Fibroblast of skin of right quadriceps (primary cell): ENCODE results near the gene ESPL1.
"Not testable (repeated sequence)": the region's sequence is repeated elsewhere in the genome, so short reads cannot be mapped to it uniquely, and the experiment has no call there.

Source experiments
- DNase-seq: peaks from one replicate; pipeline ENCODE4 v3.0.0-alpha.2; 2013

ESPL1 gene

DNA sequence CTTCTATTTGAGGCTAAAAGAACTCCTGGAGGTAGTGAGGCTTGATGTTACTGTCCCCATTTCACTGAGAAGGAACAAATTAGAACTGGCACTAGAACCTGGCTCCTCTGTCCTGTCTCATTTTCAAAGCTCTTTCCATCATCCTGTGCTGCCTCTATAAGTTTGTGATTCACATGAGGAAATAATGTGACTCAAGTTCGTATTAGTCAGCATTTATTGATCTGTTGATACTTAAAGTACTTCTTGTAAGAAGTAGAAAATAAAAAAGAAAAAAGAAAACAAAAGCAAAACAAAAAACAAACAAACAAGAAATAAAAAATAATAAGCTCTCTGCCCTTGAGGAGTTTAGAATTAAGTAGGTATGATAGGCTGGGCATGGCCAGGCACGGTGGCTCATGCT is 2.3 kb upstream of the ESPL1 start:
- no peak for DNase-seq

DNA sequence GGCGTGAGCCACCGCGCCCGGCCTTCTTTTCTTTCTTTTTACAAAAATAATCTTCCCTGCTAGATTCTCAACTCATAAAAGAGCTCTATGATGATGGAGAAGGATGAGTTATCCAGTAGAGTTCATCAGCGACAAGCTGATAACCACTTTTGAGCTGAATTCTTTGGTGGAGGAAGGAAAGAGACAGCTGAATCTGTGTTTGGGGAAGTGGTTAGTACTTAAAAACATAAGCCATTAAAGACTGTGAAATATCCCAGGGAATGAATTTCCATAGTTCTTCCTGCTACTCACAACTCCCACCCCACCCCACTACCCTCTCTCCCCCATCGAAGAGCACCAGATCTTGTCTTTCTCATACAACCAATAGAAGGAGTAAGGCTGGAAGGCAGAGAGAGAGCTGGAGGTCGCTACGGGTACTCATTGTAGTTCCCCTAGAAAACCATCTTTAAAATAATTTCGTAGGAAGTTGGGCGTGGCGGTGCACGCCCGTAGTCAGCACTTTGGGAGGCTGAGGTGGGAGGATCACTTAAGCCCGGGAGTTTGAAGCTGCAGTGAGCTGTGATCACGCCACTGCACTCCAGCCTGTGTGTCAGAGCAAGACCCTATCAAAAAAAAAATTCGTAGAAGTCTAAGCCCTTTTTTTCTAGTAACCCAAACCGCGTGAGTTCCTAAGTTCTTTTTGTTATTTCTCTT is 647 bp upstream of the ESPL1 start:
- no peak for DNase-seq

DNA sequence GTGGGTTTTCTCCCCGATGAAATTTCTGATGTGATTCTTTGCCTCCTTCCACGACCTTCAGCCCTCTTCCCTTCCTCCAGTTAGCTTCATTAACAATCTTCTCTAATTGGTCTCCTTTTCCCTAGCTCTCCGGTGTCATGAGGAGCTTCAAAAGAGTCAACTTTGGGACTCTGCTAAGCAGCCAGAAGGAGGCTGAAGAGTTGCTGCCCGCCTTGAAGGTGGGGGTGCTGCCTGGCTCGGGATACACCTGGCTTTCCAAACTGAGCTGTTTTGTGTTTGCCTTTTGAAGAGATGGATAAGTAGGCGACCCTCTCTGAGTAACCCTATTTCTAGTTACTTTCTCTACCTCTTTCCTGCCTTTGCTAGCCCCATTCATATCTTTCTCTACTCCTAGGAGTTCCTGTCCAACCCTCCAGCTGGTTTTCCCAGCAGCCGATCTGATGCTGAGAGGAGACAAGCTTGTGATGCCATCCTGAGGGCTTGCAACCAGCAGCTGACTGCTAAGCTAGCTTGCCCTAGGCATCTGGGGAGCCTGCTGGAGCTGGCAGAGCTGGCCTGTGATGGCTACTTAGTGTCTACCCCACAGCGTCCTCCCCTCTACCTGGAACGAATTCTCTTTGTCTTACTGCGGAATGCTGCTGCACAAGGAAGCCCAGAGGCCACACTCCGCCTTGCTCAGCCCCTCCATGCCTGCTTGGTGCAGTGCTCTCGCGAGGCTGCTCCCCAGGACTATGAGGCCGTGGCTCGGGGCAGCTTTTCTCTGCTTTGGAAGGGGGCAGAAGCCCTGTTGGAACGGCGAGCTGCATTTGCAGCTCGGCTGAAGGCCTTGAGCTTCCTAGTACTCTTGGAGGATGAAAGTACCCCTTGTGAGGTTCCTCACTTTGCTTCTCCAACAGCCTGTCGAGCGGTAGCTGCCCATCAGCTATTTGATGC is 797 bp downstream of the ESPL1 start:
- DNase-seq: no peak

DNA sequence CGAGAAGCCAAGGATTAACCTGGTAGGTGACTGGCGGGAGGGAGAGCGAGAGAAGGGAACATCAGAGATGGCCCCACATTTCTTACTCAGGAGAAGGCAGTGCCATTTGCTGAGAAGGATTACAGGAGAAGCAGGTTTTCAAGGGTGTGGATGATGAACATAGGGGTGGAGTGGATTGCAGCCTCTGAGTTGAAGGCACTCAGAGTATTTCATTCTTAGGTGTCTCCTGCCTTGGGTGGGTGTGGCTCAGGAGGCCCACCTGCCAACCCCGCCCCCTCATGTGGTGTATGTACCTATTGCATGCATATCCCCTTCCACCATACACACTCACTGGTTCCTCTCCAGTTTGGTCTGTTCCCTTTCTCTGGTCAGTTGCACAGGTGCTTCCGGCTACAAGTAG is 6.3 kb downstream of the ESPL1 start:
- DNase-seq: no peak

DNA sequence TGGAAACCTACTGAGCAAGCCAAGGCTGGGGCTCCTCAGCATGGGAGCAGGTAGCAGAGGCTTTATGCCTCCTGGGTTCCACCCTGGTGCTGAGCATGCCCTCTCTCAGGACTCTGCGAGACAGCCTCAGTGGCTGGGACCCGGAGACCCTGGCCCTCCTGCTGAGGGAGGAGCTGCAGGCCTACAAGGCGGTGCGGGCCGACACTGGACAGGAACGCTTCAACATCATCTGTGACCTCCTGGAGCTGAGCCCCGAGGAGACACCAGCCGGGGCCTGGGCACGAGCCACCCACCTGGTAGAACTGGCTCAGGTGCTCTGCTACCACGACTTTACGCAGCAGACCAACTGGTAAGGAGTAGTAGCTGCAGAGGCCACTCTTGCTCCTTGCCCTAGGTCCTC is 8.4 kb downstream of the ESPL1 start:
- no peak for DNase-seq

DNA sequence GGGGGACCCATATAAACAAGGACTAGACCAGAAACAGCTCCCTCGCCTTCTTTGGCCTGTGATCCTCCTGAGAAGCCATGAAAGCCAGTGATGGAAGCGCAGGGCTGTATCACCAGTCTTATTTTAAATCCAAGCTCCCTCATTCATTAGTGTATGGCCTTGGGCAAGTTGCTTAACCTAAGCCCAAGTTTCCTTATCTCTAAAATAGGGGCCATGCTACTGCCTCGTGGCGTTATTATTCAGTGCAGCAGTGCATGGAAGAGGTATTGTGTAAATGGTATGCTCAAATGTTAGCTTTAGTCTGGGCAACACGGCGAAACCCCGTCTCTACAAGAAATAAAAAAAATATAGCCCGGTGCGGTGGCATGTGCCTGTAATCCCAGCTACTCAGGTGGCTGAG is 9.9 kb downstream of the ESPL1 start:
- no peak for DNase-seq

DNA sequence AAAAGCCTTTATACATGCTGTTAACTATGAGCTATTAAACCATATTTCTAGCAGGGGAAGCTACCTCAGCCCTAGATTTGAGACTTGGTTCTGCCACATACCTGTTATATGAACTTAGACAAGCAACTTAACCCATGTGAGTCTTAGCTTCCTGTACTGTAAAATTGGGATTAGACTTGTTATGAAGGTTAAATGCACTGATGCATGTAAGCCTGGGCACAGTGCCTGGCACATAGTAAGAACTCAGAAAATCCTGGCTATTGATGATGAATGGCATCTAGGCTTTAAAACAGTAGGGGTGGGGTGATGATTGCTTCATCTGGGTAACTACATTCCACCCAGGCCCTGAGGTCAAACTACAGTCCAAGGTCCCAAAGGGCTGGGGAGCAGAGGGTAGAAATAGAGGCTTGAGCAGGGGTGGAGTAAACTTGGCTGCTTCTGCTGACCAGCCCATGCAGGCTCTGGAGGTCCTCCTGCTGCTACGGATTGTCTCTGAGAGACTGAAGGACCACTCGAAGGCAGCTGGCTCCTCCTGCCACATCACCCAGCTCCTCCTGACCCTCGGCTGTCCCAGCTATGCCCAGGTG is 11.3 kb downstream of the ESPL1 start:
- no peak for DNase-seq

DNA sequence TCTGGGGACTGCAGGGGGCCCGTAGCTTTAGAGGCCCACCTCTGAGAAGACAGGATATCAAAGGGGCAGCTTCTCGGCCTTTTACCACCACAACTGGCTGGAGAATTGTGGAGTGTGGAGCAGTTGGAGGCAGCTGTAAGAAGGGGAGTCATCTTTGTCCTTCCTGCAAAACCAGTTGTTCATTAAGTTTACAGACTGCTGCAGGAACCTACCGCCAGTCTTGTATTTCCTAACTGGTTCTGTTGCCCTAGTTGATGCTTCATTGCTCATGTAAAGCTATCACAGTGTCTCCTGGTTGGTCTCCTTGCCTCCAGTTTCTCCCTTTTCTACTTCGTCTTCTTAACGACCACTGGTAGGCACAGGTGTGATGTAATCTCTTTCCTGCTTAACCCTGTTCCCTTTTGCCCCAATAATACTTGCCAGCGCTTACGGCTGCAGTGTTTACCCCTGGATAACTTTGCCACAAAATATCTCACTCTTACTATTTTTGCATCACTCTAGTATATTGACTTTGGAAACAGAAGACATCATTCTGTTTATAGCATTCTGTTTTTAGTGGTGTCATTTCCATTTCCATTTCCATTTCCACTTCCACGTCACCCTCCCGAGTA is 11.9 kb downstream of the ESPL1 start:
- DNase-seq: no peak

DNA sequence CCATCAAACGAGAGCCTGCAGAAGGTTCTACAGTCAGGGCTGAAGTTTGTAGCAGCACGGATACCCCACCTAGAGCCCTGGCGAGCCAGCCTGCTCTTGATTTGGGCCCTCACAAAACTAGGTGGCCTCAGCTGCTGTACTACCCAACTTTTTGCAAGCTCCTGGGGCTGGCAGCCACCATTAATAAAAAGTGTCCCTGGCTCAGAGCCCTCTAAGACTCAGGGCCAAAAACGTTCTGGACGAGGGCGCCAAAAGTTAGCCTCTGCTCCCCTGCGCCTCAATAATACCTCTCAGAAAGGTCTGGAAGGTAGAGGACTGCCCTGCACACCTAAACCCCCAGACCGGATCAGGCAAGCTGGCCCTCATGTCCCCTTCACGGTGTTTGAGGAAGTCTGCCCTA is 18.3 kb downstream of the ESPL1 start:
- no peak for DNase-seq

DNA sequence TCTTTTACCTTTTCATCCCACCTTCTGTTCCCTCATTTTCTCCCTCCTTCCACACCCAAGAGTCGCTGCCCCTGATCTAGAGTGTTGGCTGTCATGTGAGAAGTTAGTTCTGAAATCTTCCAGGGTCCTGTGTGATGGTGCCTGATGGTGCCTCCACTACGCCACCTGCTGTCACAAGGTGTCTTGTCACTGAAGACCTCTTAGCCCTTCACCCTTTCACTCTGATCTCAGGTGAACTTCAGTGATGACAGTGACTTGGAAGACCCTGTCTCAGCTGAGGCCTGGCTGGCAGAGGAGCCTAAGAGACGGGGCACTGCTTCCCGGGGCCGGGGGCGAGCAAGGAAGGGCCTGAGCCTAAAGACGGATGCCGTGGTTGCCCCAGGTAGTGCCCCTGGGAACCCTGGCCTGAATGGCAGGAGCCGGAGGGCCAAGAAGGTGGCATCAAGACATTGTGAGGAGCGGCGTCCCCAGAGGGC is 19.7 kb downstream of the ESPL1 start:
- DNase-seq: peak; percentile 50

DNA sequence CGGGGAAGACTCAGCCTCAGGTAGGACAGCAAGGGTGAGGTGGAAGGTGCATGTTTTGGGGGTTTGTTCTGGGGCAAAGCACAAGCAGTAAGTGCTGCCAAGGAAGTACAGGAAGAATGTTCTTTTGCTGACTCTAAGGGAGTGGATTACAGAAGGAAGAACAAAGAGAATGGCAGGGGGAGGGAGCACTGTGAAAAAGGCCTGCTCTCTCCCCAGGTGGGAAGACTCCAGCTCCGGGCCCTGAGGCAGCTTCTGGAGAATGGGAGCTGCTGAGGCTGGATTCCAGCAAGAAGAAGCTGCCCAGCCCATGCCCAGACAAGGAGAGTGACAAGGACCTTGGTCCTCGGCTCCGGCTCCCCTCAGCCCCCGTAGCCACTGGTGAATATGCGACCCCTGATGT is 20.2 kb downstream of the ESPL1 start:
- DNase-seq: no peak

DNA sequence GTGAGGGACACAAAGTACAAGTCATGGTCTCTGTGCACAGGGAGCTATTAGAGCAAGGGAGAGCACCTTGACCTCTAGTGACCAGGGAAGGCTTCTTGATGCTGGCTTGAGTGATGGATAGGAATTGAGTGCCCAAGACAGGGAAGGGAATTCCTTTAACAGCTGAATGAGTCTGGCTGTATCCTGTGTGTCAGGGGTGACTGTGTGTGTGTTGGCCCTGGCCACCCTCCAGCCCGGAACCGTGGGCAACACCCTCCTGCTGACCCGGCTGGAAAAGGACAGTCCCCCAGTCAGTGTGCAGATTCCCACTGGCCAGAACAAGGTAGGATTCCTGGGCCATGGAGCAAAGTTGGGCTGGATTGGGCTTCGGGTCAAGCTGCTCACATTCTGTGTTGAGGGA is 21.8 kb downstream of the ESPL1 start:
- no peak for DNase-seq

DNA sequence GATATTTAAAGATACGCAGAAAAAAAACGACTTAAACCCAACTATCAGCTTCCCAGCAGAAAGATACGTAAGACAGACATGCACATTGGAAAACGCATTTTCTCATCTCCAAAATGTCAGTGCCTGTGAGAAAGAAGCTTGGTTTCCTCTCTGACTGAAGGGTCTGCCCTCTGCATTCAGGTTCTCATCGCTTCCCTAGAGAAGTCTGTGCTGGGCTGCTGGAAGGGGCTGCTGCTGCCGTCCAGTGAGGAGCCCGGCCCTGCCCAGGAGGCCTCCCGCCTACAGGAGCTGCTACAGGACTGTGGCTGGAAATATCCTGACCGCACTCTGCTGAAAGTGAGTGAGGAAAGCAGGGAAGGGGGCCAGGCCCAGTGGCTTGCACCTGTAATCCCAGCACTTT is 22.6 kb downstream of the ESPL1 start:
- no peak for DNase-seq

DNA sequence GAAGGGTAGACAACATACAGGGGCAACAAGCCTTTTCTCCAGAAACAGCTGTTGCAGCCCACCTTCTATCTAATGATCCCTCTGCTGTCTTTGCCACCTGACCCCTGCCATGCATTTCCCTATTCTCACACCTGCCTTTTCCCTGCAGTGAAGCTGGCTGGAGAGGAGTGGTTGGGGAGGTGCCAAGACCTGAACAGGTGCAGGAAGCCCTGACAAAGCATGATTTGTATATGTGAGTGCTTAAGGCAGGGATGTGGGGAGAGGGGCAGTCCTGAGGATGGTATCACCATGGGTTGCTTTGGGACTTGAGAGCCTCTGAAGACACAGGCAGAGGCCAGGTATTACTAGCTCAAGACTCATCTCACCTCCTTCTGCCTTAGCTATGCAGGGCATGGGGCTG is 24.3 kb downstream of the ESPL1 start:
- no peak for DNase-seq

DNA sequence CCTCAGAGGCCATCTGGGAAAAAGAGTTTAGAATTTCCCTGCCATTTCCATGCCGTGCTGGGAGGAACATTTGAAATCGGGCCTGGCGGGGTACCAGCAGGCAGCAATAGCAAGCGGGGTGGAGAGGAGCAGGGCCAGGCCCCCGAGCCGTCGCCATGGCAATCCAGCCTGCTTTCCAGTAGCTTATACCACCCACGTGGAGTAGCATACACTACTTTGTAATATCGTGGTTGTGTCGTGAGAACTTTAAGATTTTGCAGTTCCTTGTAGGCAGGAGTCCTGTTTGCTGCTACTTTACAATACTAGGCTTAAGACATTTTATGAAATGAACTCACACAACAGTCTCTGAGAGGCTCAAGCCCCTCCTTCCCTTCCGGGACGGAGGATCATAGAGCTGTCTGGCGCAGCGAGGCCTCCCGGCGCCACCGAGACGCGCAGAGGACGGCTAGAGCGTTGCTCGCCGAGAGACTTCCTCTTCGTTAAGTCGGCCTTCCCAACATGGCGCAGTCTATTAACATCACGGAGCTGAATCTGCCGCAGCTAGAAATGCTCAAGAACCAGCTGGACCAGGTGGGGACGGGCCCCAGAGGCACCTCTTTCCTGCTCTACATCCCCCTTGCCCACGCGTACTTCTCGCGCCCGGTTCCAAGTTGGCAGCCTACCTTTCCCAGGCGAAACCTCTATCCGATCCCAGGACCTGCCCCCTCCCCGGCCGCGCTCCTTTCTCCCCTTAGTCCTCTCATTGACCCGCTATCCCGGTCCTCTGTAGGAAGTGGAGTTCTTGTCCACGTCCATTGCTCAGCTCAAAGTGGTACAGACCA is 27.2 kb downstream of the ESPL1 start, which contains the start of gene PFDN5:
PFDN5 (plus strand) TSS at position 473 of the 821 bp plus-strand sequence; CDS start at position 499, 26 bp downstream.
- peak; percentile 86 for DNase-seq

DNA sequence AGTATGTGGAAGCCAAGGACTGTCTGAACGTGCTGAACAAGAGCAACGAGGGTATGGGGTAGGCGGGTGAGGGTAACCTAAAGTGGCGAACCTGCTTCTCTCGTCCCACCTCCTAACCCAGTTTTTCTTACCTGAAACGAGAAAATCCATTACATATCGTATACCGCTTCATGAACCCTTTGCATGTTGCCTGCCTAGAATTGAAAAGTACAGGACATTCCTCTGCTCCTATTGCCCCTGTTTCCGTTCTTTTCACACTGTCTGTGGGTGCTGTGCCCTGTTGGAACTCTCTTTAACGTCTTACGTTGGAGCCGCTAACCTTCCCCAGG is 27.8 kb downstream of the ESPL1 start:
- DNase-seq: no peak

DNA sequence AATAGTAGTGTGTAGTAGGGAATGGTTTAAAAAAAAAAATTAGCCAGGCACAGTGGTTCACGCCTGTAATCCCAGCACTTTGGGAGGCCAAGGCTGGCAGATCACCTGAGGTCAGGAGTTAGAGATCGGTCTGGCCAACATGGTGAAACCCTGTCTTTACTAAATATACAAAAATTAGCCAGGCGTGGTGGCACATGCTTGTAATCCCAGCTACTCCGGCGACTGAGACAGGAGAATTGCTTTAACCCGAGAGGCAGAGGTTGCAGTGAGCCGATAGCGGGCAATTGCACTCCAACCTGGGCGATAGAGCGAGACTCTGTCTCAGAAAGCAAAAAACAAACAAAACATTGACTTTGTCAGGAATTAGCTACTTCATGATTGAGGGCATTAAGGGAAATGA is 29.0 kb downstream of the ESPL1 start:
- DNase-seq: not testable (repeated sequence)

DNA sequence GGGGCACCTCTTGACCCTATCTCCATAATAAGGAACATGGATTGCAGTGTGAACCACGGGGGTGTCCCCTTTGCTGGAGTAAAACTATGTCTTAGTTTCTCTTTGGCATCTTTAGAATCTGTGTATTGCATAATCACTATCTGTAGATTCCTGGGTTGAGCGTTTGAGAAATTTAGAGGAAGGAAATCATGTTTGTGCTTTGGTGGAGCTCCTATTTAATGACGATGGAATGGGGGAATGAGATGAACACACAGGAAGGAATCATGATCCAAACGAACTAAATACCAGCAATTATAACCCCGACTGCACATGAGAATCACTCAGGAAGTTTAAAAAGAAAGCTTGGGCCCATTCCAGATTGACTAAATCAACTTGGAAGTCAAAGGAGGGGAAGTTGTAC is 30.1 kb downstream of the ESPL1 start:
- peak; percentile 93 for DNase-seq

DNA sequence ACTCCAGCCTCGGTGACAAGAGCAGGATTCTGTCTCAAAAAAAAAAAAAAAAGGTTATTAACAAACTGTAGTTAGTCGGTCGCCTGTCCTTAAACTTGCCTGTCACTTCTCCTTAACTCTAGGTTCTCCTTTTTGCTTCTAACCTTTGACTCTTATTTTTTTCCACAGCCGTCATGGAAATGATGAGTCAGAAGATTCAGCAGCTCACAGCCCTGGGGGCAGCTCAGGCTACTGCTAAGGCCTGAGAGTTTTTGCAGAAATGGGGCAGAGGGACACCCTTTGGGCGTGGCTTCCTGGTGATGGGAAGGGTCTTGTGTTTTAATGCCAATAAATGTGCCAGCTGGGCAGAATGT is 31.0 kb downstream of the ESPL1 start:
- DNase-seq: peak; percentile 76

DNA sequence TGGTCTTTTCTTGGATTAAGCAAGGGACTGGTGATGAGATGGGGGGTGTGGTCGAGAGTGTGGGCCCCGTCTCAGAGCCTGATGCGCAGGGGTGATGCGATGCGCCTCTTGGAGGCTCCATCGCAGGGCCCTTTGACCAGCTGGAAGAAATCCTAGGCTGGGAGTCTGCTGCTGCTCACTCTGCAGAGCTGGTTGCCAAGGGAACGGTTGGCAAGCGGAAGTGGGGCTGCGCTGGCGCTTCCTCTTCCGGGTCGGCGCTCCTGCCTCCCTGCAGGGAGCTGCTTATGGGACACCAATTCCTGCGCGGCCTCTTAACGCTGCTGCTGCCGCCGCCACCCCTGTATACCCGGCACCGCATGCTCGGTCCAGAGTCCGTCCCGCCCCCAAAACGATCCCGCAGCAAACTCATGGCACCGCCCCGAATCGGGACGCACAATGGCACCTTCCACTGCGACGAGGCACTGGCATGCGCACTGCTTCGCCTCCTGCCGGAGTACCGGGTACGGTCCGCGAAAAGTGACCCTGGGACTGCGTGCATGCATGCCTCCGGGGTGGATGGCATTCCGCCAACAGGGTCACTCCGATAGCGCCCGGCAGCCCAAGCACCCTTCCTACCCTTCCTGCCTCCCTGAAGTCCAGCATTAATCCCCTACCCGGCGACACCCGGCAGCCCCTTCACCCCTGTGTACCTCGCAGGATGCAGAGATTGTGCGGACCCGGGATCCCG is 31.5 kb downstream of the ESPL1 start, which contains the start of gene MYG1:
MYG1 (plus strand) TSS at position 242 of the 727 bp plus-strand sequence; CDS start at position 285, 43 bp downstream.
- DNase-seq: peak; percentile 84

DNA sequence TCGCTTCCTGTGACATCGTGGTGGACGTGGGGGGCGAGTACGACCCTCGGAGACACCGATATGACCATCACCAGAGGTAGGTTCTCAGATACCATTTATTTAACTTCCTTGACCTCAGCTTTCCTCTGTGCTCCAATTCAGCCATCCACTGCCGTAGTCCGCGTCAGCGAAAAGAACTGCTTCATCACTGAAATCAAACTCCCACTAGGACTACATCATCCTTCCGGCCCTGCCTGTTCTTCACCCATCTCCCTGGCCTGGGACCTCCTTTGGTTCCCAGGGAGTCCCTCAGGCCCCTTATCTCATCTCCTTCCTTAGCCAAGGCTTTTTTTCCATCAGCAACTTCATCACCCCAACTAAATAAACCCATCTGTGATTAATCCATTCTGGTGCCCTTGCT is 32.1 kb downstream of the ESPL1 start:
- peak; percentile 20 for DNase-seq

DNA sequence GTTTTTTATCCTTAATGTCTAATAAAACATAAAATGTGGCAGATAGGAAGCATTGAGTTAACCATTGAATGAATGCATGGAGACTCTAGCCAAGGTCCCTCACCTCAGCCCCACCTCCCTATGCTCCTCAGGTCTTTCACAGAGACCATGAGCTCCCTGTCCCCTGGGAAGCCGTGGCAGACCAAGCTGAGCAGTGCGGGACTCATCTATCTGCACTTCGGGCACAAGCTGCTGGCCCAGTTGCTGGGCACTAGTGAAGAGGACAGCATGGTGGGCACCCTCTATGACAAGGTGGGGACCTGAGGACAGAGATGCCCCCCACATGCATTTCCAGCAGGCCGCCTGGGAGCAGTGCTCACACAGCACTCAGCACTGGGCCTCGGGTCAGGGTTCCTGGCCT is 34.8 kb downstream of the ESPL1 start:
- DNase-seq: no peak
